Mononuclear cell (primary cell): ENCODE data around the gene ARID4A. TPM values are rescaled to one million over a fixed set of nuclear protein-coding genes. Genes with fewer than 3 reads are reported as not detected.

Experiments
- total RNA-seq: library from RNA; depleted of rRNA; stranded (reverse); fragments of >200 nt; gene quantifications from one replicate; pipeline ENCODE4 v1.2.3, GENCODE V29; 2012

Gene ARID4A
- total RNA-seq, 1 donor = 58.0 TPM

Other genes with a start within 250 kb of the ARID4A start
- 0.21 TPM for gene ARMH4, start 146.3 kb upstream of the ARID4A start, total RNA-seq
- 57.7 TPM for gene ACTR10, start 98.4 kb upstream of the ARID4A start, total RNA-seq
- 70.7 TPM for gene PSMA3, start 53.7 kb upstream of the ARID4A start, total RNA-seq
- 1.9 TPM for gene TOMM20L, start 97.4 kb downstream of the ARID4A start, total RNA-seq
- gene TIMM9, start 129.0 kb downstream of the ARID4A start, total RNA-seq = 25.7 TPM
- 18.4 TPM for gene KIAA0586, start 129.2 kb downstream of the ARID4A start, total RNA-seq